Mammary epithelial cell (primary cell): ENCODE data around the gene SERPINB13.

ENCODE experiments used
- EZH2 ChIP-seq: IDR thresholded peaks from 2 replicates; pipeline ENCODE4 v1.6.1; 2012; ENCODE audit warnings: low read length, inconsistent platforms, borderline replicate concordance
- TF ChIP-seq, protein P1 (sequence below), 2 donors: IDR thresholded peaks in 1 of 2; conservative IDR thresholded peaks in 1 of 2; 2 replicates each; pipeline ENCODE4 v1.5.1; 2011 to 2012; ENCODE audit warnings: inconsistent platforms in 2 of 2, low read length in 2 of 2, mild to moderate bottlenecking in 2 of 2, control low read depth in 1 of 2, low read depth in 1 of 2; ENCODE audit not compliant: insufficient read depth in 1 of 2; ENCODE audit errors: extremely low read depth in 1 of 2

DNA sequence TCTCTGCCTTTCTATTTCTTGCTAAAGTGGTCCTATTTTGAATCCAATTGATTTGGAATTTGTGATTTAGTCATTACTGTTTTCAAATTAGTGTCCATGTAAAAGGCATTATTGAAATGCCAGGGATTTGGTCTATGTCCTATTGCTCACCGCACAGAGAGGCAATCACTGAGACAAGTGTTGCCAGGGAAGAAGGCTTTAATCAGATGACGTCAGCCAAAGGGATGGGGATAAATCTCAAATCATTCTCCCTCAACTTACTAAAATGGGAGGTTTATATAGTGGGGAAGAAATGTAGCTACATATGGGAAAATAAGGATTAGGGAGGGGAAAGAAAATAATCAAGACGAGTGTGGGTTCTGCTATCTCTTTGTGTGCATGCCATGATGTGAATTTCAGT, 35.4 kb upstream of the SERPINB13 start:
- TF ChIP-seq, protein P1, sequence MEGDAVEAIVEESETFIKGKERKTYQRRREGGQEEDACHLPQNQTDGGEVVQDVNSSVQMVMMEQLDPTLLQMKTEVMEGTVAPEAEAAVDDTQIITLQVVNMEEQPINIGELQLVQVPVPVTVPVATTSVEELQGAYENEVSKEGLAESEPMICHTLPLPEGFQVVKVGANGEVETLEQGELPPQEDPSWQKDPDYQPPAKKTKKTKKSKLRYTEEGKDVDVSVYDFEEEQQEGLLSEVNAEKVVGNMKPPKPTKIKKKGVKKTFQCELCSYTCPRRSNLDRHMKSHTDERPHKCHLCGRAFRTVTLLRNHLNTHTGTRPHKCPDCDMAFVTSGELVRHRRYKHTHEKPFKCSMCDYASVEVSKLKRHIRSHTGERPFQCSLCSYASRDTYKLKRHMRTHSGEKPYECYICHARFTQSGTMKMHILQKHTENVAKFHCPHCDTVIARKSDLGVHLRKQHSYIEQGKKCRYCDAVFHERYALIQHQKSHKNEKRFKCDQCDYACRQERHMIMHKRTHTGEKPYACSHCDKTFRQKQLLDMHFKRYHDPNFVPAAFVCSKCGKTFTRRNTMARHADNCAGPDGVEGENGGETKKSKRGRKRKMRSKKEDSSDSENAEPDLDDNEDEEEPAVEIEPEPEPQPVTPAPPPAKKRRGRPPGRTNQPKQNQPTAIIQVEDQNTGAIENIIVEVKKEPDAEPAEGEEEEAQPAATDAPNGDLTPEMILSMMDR (conservative IDR thresholded peaks at IDR 0.05 in 1 of 2, IDR thresholded peaks at IDR 0.05 in 1 of 2; ENCODE audit: extremely low read depth in 1 of 2, insufficient read depth in 1 of 2, low read depth in 1 of 2, low read length in 2 of 2) = no peak
- TF ChIP-seq EZH2 = no peak
